ENCODE measurements around the gene ARL14. TPM values are rescaled to one million over a fixed set of nuclear protein-coding genes. Genes with fewer than 3 reads are reported as not detected.
A peak's percentile ranks its signal among the peaks of the same experiment; 100 is the strongest.

Gene ARL14
- total and polyA plus RNA-seq, 7 experiments from 2014 or later, result not detected

GRCh38 chr3:160673188-160673587 lies 3.8 kb upstream of the ARL14 start:
- Mint-ChIP-seq H3K9me3 (no peaks in the 10 kb centered on the region), H3K4me3 (no peak overlapping the region), H3K27me3 (peaks cover 8 to 12% (median 10%) of the 10 kb centered on the region in 5 donors), H3K36me3 (no peaks in the 10 kb centered on the region), H3K4me1 (no peaks in the 10 kb centered on the region), H3K27ac (no peak overlapping the region)
- no peak for DNase-seq
- ChIA-PET CTCF (interaction anchor here (0.6 kb wide), 1 partner anchor 44 kb away, joined by 3 read pairs; no protein-coding TSS in a partner anchor), POLR2A (no interaction called here)
- no peak overlapping the region for H3K4me3 ChIP-seq (ENCODE audit: low read length)
- ATAC-seq, result no peak
- no peaks in the 10 kb centered on the region for H3K36me3 ChIP-seq (ENCODE audit: control insufficient read depth in 2 of 3, insufficient read depth in 3 of 3, low read length in 3 of 3)
- intact Hi-C loops (cut with micrococcal nuclease), result no loop called here
- H3K27me3 ChIP-seq (ENCODE audit: control insufficient read depth in 2 of 2, insufficient read depth in 2 of 2, low read length in 2 of 2), result no peaks in the 10 kb centered on the region
- no peaks in the 10 kb centered on the region for H3K9me3 ChIP-seq (ENCODE audit: control insufficient read depth in 2 of 3, low read length in 3 of 3)
- no peak overlapping the region for H3K27ac ChIP-seq (ENCODE audit: low read depth, low read length)
- no peaks in the 10 kb centered on the region for H3K4me1 ChIP-seq (ENCODE audit: control insufficient read depth in 2 of 2, insufficient read depth in 2 of 2, low read length in 2 of 2)

- no peaks in the 10 kb centered on the region for H3K27me3 ChIP-seq (ENCODE audit: control insufficient read depth in 2 of 2, insufficient read depth in 2 of 2, low read length in 2 of 2)
- ATAC-seq (no peak), DNase-seq (no peak)
- intact Hi-C loops (cut with micrococcal nuclease), result no loop called here
- H3K36me3 ChIP-seq (ENCODE audit: control insufficient read depth in 2 of 3, insufficient read depth in 3 of 3, low read length in 3 of 3), result no peaks in the 10 kb centered on the region
- no peaks in the 10 kb centered on the region for H3K9me3 Mint-ChIP-seq
- H3K4me1 ChIP-seq (ENCODE audit: control insufficient read depth in 2 of 2, insufficient read depth in 2 of 2, low read length in 2 of 2), result no peaks in the 10 kb centered on the region
- ChIA-PET CTCF (interaction anchor here (1.0 kb wide), 1 partner anchor 11 kb away, joined by 3 read pairs; no protein-coding TSS in a partner anchor), POLR2A (no interaction called here)
- H3K4me3 ChIP-seq (ENCODE audit: low read length), result no peak overlapping the region
- H3K27me3 Mint-ChIP-seq, result peaks cover 5 to 19% (median 13%) of the 10 kb centered on the region in 5 donors
- H3K4me3 Mint-ChIP-seq, result no peak overlapping the region
- H3K27ac Mint-ChIP-seq, result no peak overlapping the region
- no peak overlapping the region for H3K27ac ChIP-seq (ENCODE audit: low read depth, low read length)
- no peaks in the 10 kb centered on the region for H3K9me3 ChIP-seq (ENCODE audit: control insufficient read depth in 2 of 3, low read length in 3 of 3)
- no peaks in the 10 kb centered on the region for H3K36me3 Mint-ChIP-seq
- H3K4me1 Mint-ChIP-seq, result no peaks in the 10 kb centered on the region
These were observed 1.3 kb upstream of the ARL14 start for GRCh38 chr3:160675566-160676124.

- DNase-seq (no peak), ATAC-seq (no peak)
- Histone ChIP-seq H3K27ac (ENCODE audit: low read depth, low read length) (no peak overlapping the region), H3K27me3 (ENCODE audit: control insufficient read depth in 2 of 2, insufficient read depth in 2 of 2, low read length in 2 of 2) (no peaks in the 10 kb centered on the region), H3K9me3 (ENCODE audit: control insufficient read depth in 2 of 3, low read length in 3 of 3) (no peaks in the 10 kb centered on the region), H3K4me3 (ENCODE audit: low read length) (no peak overlapping the region), H3K4me1 (ENCODE audit: control insufficient read depth in 2 of 2, insufficient read depth in 2 of 2, low read length in 2 of 2) (no peaks in the 10 kb centered on the region), H3K36me3 (ENCODE audit: control insufficient read depth in 2 of 3, insufficient read depth in 3 of 3, low read length in 3 of 3) (no peaks in the 10 kb centered on the region)
- Mint-ChIP-seq H3K27ac (no peak overlapping the region), H3K4me1 (no peaks in the 10 kb centered on the region), H3K27me3 (peaks cover 5 to 16% (median 13%) of the 10 kb centered on the region in 5 donors), H3K4me3 (no peak overlapping the region), H3K9me3 (no peaks in the 10 kb centered on the region), H3K36me3 (no peaks in the 10 kb centered on the region)
- intact Hi-C loops (cut with micrococcal nuclease), result no loop called here
- ChIA-PET POLR2A (no interaction called here), CTCF (interaction anchor here (0.6 kb wide), 1 partner anchor 406 kb away, joined by 3 read pairs; no protein-coding TSS in a partner anchor)
These were observed 510 bp downstream of the ARL14 start for GRCh38 chr3:160677459-160677881.

- H3K27ac Mint-ChIP-seq, result no peak overlapping the region
- Histone ChIP-seq H3K4me3 (ENCODE audit: low read length) (no peak overlapping the region), H3K9me3 (ENCODE audit: control insufficient read depth in 2 of 3, low read length in 3 of 3) (no peaks in the 10 kb centered on the region), H3K36me3 (ENCODE audit: control insufficient read depth in 2 of 3, insufficient read depth in 3 of 3, low read length in 3 of 3) (no peaks in the 10 kb centered on the region), H3K27ac (ENCODE audit: low read depth, low read length) (no peak overlapping the region), H3K4me1 (ENCODE audit: control insufficient read depth in 2 of 2, insufficient read depth in 2 of 2, low read length in 2 of 2) (no peaks in the 10 kb centered on the region), H3K27me3 (ENCODE audit: control insufficient read depth in 2 of 2, insufficient read depth in 2 of 2, low read length in 2 of 2) (no peaks in the 10 kb centered on the region)
- DNase-seq (no peak), ATAC-seq (no peak)
- H3K27me3 Mint-ChIP-seq, result peaks cover 5 to 16% (median 13%) of the 10 kb centered on the region in 5 donors
- H3K9me3 Mint-ChIP-seq, result no peaks in the 10 kb centered on the region
- intact Hi-C loops (cut with micrococcal nuclease), result no loop called here
- ChIA-PET CTCF (no interaction called here), POLR2A (no interaction called here)
- no peaks in the 10 kb centered on the region for H3K36me3 Mint-ChIP-seq
- no peak overlapping the region for H3K4me3 Mint-ChIP-seq
- no peaks in the 10 kb centered on the region for H3K4me1 Mint-ChIP-seq
These were observed 1.4 kb downstream of the ARL14 start for GRCh38 chr3:160678292-160678842.

GRCh38 chr3:160684368-160684740 lies 7.4 kb downstream of the ARL14 start:
- Histone ChIP-seq H3K4me1 (ENCODE audit: control insufficient read depth in 2 of 2, insufficient read depth in 2 of 2, low read length in 2 of 2) (no peaks in the 10 kb centered on the region), H3K36me3 (ENCODE audit: control insufficient read depth in 2 of 3, insufficient read depth in 3 of 3, low read length in 3 of 3) (no peaks in the 10 kb centered on the region), H3K9me3 (ENCODE audit: control insufficient read depth in 2 of 3, low read length in 3 of 3) (no peaks in the 10 kb centered on the region), H3K27ac (ENCODE audit: low read depth, low read length) (no peak overlapping the region), H3K27me3 (ENCODE audit: control insufficient read depth in 2 of 2, insufficient read depth in 2 of 2, low read length in 2 of 2) (no peaks in the 10 kb centered on the region), H3K4me3 (ENCODE audit: low read length) (no peak overlapping the region)
- Mint-ChIP-seq H3K27me3 (peaks cover 0 to 16% (median under 1%) of the 10 kb centered on the region in 5 donors), H3K4me1 (no peaks in the 10 kb centered on the region), H3K4me3 (no peak overlapping the region), H3K36me3 (no peaks in the 10 kb centered on the region), H3K9me3 (no peaks in the 10 kb centered on the region), H3K27ac (peak overlapping the region in 1 of 9 donors; percentile 3)
- intact Hi-C loops (cut with micrococcal nuclease), result no loop called here
- ChIA-PET CTCF (no interaction called here), POLR2A (no interaction called here)
- DNase-seq (no peak), ATAC-seq (no peak)

GRCh38 chr3:160685144-160685766 lies 8.3 kb downstream of the ARL14 start:
- Mint-ChIP-seq H3K27ac (peak overlapping the region in 1 of 9 donors; percentile 42), H3K27me3 (peaks cover 0 to 11% (median 0%) of the 10 kb centered on the region in 5 donors), H3K4me3 (no peak overlapping the region), H3K4me1 (no peaks in the 10 kb centered on the region), H3K9me3 (no peaks in the 10 kb centered on the region), H3K36me3 (no peaks in the 10 kb centered on the region)
- Histone ChIP-seq H3K27ac (ENCODE audit: low read depth, low read length) (no peak overlapping the region), H3K27me3 (ENCODE audit: control insufficient read depth in 2 of 2, insufficient read depth in 2 of 2, low read length in 2 of 2) (no peaks in the 10 kb centered on the region), H3K36me3 (ENCODE audit: control insufficient read depth in 2 of 3, insufficient read depth in 3 of 3, low read length in 3 of 3) (no peaks in the 10 kb centered on the region), H3K9me3 (ENCODE audit: control insufficient read depth in 2 of 3, low read length in 3 of 3) (no peaks in the 10 kb centered on the region), H3K4me1 (ENCODE audit: control insufficient read depth in 2 of 2, insufficient read depth in 2 of 2, low read length in 2 of 2) (no peaks in the 10 kb centered on the region), H3K4me3 (ENCODE audit: low read length) (no peak overlapping the region)
- ATAC-seq (no peak), DNase-seq (no peak)
- POLR2A ChIA-PET, result no interaction called here
- CTCF ChIA-PET, result interaction anchor here (0.8 kb wide), 1 partner anchor 257 kb away, joined by 3 read pairs; no protein-coding TSS in a partner anchor
- intact Hi-C loops (cut with micrococcal nuclease), result no loop called here
